ENCODE results near the gene NEUROG1. TPM values are rescaled to one million over a fixed set of nuclear protein-coding genes. Genes with fewer than 3 reads are reported as not detected.
"Not testable (repeated sequence)": the region's sequence is repeated elsewhere in the genome, so short reads cannot be mapped to it uniquely, and the experiment has no call there.

The NEUROG1 gene
- total RNA-seq, 1 donor from 2014 or later = not detected

DNA sequence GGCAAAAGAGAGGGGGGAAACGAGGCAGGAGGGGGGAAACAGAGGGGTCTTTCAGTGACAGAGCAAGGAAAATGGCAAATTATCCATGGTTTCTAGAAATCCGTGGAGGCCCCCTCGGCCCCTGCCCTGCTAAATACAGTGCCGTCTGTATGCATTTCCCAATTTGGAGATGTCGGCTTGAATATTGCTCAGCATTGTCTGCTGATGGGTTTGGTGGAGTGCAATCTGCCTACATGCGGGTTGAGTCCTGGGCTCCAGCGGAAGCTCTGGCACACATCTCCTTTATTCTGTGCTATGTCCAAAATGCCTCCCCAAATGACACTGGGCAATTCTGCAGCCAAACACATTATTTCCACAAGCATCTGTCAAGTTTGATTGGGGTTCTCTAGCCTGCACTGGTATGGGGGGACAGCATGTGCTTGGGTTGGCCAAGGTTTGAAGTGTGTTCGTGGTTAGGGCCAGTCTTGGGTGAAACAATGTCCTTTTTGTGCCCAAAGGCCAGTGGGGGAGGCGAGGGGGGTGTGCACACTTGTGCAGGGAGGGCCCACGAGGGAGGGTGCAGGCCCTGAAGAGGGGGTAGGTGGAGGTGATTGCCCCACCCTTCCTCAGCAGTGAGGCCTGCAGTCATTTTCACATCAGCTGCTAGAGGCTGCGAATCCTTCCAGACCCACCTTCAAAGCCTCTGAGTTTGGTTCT lies 6.2 kb upstream of the NEUROG1 start:
- intact Hi-C loops (cut with micrococcal nuclease) = no loop called here
- Mint-ChIP-seq H3K9me3 (no peaks in the 10 kb centered on the region), H3K27ac (no peak overlapping the region), H3K36me3 (ENCODE audit: low read depth) (no peaks in the 10 kb centered on the region), H3K27me3 (ENCODE audit: low read depth) (peaks cover 90% of the 10 kb centered on the region), H3K4me3 (ENCODE audit: low read depth) (no peak overlapping the region), H3K4me1 (ENCODE audit: low read depth) (peaks cover 8% of the 10 kb centered on the region)
- no peak for DNase-seq (ENCODE audit: low spot score)

DNA sequence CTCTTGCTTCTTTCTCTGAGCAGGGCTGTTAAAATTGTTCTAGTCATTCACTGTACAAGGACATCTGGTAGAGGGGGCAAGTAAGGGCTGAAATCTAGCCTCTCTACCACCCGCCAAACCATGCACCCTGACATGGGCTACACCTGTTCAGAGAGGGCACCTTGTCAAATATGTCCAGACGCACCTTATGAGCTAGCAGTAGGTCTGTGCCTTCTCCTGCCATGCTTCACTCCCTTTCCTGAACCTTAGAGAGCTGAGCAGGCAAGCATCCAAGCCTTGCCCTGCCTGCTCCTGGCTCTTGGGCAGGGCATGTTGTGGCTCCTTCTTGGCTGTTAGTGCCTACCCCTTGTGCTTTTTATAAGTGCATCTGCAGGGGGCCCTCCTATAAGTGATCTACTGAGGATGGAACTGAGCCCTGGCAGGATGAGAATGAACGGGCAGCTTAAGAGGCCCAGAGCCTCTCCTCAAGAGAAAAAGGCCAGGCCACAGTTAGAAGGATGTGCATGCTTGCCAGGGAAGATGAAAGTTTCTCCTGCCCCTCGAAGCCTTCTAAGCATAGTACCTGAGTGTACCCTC lies 3.8 kb upstream of the NEUROG1 start:
- Mint-ChIP-seq H3K27ac (no peak overlapping the region), H3K9me3 (no peaks in the 10 kb centered on the region), H3K4me3 (ENCODE audit: low read depth) (no peak overlapping the region), H3K4me1 (ENCODE audit: low read depth) (peaks cover 11% of the 10 kb centered on the region), H3K27me3 (ENCODE audit: low read depth) (peaks cover 85% of the 10 kb centered on the region), H3K36me3 (ENCODE audit: low read depth) (no peaks in the 10 kb centered on the region)
- intact Hi-C loops (cut with micrococcal nuclease) = no loop called here
- DNase-seq (ENCODE audit: low spot score) = no peak

DNA sequence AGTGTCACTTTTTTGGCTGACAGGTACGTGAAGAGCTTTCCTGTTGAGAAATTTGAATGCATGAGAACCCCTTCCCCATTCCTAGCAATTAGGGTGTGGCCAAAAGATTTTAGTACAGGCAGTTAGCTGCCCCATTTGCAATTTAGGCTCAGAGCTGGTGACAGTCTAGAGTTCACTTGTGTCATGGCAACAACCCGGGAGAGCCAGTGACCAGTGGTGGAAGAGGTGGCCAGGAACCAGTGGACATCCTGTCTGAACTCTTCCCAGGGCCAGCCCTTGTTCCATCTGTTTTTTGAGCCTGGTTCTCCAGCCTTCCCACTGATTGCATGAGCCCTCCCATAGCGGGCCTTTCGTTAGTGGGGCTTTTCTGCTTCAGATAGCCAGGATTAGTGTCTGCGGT lies 2.5 kb upstream of the NEUROG1 start:
- DNase-seq (ENCODE audit: low spot score) = no peak
- Mint-ChIP-seq H3K27ac (no peak overlapping the region), H3K27me3 (ENCODE audit: low read depth) (peaks cover 89% of the 10 kb centered on the region), H3K9me3 (no peaks in the 10 kb centered on the region), H3K4me1 (ENCODE audit: low read depth) (peaks cover 7% of the 10 kb centered on the region), H3K4me3 (ENCODE audit: low read depth) (no peak overlapping the region), H3K36me3 (ENCODE audit: low read depth) (no peaks in the 10 kb centered on the region)
- intact Hi-C loops (cut with micrococcal nuclease) = no loop called here

DNA sequence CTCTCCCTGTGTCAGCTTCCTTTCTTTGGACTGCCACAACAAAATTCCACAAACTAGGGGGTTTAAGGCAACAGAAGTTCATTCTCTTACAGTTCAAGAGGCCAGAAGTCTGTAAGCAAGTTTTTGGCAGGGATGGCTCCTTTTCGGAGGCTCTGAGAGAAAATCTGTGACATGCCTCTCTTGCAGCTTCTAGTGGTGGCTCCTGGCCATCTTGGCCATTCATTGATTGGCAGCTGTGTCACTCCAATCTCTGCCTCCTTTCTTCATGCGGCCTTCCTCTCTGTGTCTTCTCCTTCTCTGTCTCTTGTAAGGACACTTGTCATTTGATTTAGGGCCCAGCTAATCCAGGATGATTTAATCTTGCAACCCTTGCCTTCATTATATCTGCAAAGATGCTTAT lies 2.0 kb upstream of the NEUROG1 start:
- Mint-ChIP-seq H3K4me1 (ENCODE audit: low read depth) (peaks cover 4% of the 10 kb centered on the region), H3K27me3 (ENCODE audit: low read depth) (peaks cover 89% of the 10 kb centered on the region), H3K4me3 (ENCODE audit: low read depth) (no peak overlapping the region), H3K27ac (no peak overlapping the region), H3K36me3 (ENCODE audit: low read depth) (no peaks in the 10 kb centered on the region), H3K9me3 (no peaks in the 10 kb centered on the region)
- intact Hi-C loops (cut with micrococcal nuclease) = no loop called here
- no peak for DNase-seq (ENCODE audit: low spot score)

DNA sequence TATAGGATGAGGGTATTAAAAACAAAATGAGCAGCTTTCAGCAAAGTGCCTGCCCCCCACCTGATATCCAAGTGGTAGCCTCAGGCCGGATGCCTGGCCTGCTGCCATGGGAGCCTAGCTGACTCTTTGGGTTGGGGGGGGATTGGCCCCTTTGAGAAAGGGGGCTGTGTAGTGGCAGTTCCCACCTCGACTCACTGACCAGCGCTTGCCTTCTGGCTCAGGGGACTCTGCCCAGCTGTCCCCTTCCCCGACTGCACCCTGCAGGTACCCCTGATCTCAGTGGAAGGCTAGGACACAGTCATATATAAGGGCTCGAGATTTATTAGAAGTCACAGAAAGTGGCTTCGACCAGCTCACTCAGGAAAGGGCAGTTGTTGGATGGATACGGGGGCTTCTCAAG lies 1.5 kb upstream of the NEUROG1 start:
- H3K4me1 Mint-ChIP-seq (ENCODE audit: low read depth) = peaks cover 4% of the 10 kb centered on the region
- no peak for DNase-seq (ENCODE audit: low spot score)
- H3K36me3 Mint-ChIP-seq (ENCODE audit: low read depth) = no peaks in the 10 kb centered on the region
- H3K27me3 Mint-ChIP-seq (ENCODE audit: low read depth) = peaks cover 90% of the 10 kb centered on the region
- H3K4me3 Mint-ChIP-seq (ENCODE audit: low read depth) = no peak overlapping the region
- no peaks in the 10 kb centered on the region for H3K9me3 Mint-ChIP-seq
- intact Hi-C loops (cut with micrococcal nuclease) = no loop called here
- no peak overlapping the region for H3K27ac Mint-ChIP-seq

DNA sequence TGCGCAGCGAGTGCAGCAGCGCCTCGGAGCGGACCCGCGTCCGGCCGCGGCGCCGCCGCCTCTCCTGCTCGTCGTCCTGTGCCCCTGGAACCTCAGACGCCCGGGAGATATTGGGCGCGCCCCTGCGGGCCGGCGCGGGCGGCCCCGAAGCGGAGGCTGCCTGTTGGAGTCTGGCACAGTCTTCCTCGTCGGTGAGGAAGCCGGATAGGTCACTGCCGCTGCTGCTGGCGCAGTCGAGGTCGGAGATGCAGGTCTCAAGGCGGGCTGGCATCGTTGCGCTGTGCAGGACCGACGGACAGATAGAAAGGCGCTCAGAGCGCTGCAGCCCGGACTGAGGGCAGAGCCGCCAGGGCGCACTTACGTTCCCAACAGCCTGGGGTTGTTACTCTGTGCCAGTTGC lies 344 bp downstream of the NEUROG1 start:
- Mint-ChIP-seq H3K27ac (no peak overlapping the region), H3K36me3 (ENCODE audit: low read depth) (no peaks in the 10 kb centered on the region), H3K4me1 (ENCODE audit: low read depth) (peaks cover 4% of the 10 kb centered on the region), H3K27me3 (ENCODE audit: low read depth) (peaks cover 87% of the 10 kb centered on the region), H3K4me3 (ENCODE audit: low read depth) (no peak overlapping the region), H3K9me3 (no peaks in the 10 kb centered on the region)
- intact Hi-C loops (cut with micrococcal nuclease) = loop anchor here (2.0 kb wide), 1 partner anchor 47 kb away; no protein-coding TSS in a partner anchor
- no peak for DNase-seq (ENCODE audit: low spot score)

DNA sequence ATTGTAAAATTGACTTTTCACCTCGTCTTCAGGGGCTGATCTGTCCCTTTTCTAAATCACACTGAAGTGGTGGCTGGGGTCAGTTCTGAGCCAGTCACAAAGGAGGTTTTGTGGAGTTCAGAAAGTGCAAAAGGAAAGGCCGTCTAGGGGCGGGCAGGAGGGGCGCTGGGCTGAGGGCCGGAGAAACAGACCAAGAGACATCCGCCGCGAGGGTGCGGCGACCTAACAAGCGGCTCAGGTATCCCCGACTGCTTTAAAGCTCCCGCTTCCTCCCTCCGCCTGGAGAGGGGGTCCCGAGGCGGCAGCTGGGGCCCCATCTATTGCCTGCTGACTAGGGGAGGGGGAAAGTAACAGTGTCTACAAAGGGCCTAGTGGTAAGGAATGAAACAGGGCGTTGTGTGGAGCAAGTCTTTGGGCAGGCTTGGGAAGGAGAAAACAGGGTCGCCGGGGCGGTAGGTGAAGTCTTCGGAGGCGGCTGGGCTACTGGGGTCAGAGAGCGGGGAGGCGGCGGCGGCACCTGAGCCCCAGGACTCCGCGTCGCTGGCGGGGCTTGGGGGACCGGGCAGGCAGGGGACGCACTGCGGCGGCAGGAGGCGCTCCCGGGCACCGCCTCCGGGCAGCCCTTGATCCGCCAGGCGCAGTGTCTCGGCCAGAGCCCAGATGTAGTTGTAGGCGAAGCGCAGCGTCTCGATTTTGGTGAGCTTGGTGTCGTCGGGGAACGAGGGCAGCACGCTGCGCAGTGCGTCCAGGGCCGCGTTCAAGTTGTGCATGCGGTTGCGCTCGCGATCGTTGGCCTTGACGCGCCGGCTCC lies 950 bp downstream of the NEUROG1 start:
- no peak for DNase-seq (ENCODE audit: low spot score)
- H3K9me3 Mint-ChIP-seq = no peaks in the 10 kb centered on the region
- intact Hi-C loops (cut with micrococcal nuclease) = loop anchor here (2.0 kb wide), 1 partner anchor 46 kb away; no protein-coding TSS in a partner anchor

DNA sequence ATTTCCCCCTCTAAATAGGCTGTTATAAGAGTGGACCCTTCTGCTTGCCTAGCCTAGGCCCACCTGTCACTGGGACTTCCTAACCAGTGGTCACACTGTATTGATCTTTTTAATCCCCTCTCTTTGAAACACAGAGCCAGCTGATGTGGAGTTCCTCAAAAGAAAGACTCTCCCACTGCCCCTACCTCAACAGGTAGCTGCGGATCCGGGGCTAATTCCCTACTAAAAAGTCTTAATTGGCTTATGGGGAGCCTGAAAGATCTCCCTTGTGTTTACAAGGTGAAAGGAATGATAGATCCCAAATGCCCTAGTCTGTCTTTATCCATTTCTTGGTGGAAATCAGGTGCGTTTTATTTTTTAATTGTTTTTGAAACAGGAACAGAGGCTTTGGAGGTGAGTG lies 2.0 kb downstream of the NEUROG1 start:
- no peak overlapping the region for H3K4me3 Mint-ChIP-seq (ENCODE audit: low read depth)
- intact Hi-C loops (cut with micrococcal nuclease) = loop anchor here (2.0 kb wide), 1 partner anchor 45 kb away; no protein-coding TSS in a partner anchor
- peaks cover 4% of the 10 kb centered on the region for H3K4me1 Mint-ChIP-seq (ENCODE audit: low read depth)
- no peak for DNase-seq (ENCODE audit: low spot score)
- H3K36me3 Mint-ChIP-seq (ENCODE audit: low read depth) = no peaks in the 10 kb centered on the region
- H3K9me3 Mint-ChIP-seq = no peaks in the 10 kb centered on the region
- H3K27ac Mint-ChIP-seq = no peak overlapping the region
- H3K27me3 Mint-ChIP-seq (ENCODE audit: low read depth) = peaks cover 75% of the 10 kb centered on the region

More for the DNA sequence above, 950 bp downstream of the NEUROG1 start:
- Mint-ChIP-seq H3K27ac (no peak overlapping the region), H3K4me1 (ENCODE audit: low read depth) (peaks cover 4% of the 10 kb centered on the region), H3K36me3 (ENCODE audit: low read depth) (no peaks in the 10 kb centered on the region), H3K4me3 (ENCODE audit: low read depth) (no peak overlapping the region), H3K27me3 (ENCODE audit: low read depth) (peaks cover 86% of the 10 kb centered on the region)

DNA sequence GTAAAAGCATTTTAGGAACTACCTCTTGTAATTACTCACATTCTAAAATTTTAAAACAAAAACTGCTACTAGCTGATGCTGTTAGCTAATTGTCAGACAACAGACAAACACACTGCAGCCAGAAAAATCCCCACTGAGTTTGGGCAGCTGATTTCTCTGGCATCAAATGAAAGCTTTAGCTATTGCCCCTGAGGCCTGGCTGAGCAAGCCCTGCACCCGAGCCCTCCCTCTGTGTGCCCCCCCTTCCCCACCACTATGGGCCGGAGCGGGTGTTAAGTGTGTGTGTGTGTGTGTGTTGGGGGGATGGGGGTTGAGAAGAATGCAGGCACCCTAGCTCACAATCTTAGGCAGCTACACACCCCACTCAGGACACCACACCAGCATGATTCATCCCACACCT lies 2.4 kb downstream of the NEUROG1 start:
- no peaks in the 10 kb centered on the region for H3K9me3 Mint-ChIP-seq
- H3K27ac Mint-ChIP-seq = no peak overlapping the region
- H3K27me3 Mint-ChIP-seq (ENCODE audit: low read depth) = peaks cover 73% of the 10 kb centered on the region
- intact Hi-C loops (cut with micrococcal nuclease) = no loop called here
- no peaks in the 10 kb centered on the region for H3K36me3 Mint-ChIP-seq (ENCODE audit: low read depth)
- H3K4me1 Mint-ChIP-seq (ENCODE audit: low read depth) = peaks cover 4% of the 10 kb centered on the region
- H3K4me3 Mint-ChIP-seq (ENCODE audit: low read depth) = no peak overlapping the region
- no peak for DNase-seq (ENCODE audit: low spot score)

DNA sequence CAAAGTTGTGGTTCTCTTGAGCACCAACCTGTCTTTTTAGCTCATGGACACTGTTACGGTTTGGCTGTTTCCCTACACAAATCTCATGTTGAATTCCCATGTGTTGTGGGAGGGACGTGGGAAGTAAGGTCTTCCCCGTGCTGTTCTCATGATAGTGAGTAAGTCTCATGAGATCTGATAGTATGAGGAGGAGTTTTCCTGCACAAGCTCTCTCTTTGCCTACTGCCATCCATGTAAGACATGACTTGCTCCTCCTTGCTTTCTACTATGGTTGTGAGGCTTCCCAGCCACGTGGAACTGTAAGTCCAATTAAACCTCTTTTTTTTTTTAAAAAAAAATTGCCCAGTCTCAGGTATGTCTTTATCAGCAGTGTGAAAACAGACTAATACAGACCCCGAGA lies 6.2 kb downstream of the NEUROG1 start:
- H3K36me3 Mint-ChIP-seq (ENCODE audit: low read depth); DNase-seq (ENCODE audit: low spot score); H3K4me3 Mint-ChIP-seq (ENCODE audit: low read depth); H3K4me1 Mint-ChIP-seq (ENCODE audit: low read depth); intact Hi-C loops (cut with micrococcal nuclease); H3K27ac Mint-ChIP-seq; H3K9me3 Mint-ChIP-seq: not testable (repeated sequence)
- H3K27me3 Mint-ChIP-seq (ENCODE audit: low read depth) = peaks cover 53% of the 10 kb centered on the region

DNA sequence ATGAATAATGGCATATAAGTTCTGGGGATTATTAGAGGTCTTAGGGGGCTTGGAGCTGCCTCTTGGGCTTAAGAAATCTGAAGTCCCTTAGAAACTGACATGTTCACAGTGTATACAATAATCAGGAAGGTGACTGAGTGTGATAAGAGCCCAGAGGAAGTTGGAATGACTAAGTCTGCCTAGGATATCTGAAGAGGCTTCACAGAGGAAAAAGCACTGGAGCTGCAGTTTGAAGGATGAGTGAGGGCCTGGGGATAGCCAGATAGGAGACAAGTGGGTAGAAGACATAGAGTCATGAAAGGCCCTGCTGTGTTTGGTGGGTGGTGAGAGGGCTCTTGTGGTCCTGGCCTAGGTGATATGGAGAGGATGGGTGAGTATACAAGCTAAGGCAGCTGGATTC lies 8.8 kb downstream of the NEUROG1 start:
- Mint-ChIP-seq H3K27ac (no peak overlapping the region), H3K9me3 (no peaks in the 10 kb centered on the region), H3K36me3 (ENCODE audit: low read depth) (no peaks in the 10 kb centered on the region), H3K4me3 (ENCODE audit: low read depth) (no peak overlapping the region), H3K27me3 (ENCODE audit: low read depth) (peaks cover 30% of the 10 kb centered on the region), H3K4me1 (ENCODE audit: low read depth) (no peaks in the 10 kb centered on the region)
- intact Hi-C loops (cut with micrococcal nuclease) = no loop called here
- no peak for DNase-seq (ENCODE audit: low spot score)

DNA sequence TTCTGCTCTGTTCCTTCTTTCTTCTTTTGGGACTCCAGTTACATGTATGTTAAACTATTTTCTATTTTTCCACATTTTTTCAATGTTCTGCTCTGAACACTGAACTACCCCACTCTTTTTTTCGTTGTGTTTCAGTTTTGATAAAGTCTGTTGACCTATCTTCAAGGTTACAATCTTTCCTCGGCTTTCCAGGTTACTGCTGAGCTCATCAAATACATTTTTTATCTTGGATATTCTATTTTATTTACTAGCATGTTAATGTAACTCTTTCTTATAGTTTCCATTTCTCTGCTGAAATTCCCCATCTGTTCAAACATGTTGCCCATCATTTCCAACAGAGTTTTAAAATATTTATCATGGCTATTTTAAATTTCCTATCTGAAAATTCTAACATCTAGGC lies 13.8 kb downstream of the NEUROG1 start:
- DNase-seq (ENCODE audit: low spot score) = no peak
- H3K4me1 Mint-ChIP-seq (ENCODE audit: low read depth) = no peaks in the 10 kb centered on the region
- peaks cover 18% of the 10 kb centered on the region for H3K27me3 Mint-ChIP-seq (ENCODE audit: low read depth)
- no peak overlapping the region for H3K27ac Mint-ChIP-seq
- H3K36me3 Mint-ChIP-seq (ENCODE audit: low read depth) = no peaks in the 10 kb centered on the region
- H3K4me3 Mint-ChIP-seq (ENCODE audit: low read depth) = no peak overlapping the region
- H3K9me3 Mint-ChIP-seq = no peaks in the 10 kb centered on the region
- intact Hi-C loops (cut with micrococcal nuclease) = no loop called here

DNA sequence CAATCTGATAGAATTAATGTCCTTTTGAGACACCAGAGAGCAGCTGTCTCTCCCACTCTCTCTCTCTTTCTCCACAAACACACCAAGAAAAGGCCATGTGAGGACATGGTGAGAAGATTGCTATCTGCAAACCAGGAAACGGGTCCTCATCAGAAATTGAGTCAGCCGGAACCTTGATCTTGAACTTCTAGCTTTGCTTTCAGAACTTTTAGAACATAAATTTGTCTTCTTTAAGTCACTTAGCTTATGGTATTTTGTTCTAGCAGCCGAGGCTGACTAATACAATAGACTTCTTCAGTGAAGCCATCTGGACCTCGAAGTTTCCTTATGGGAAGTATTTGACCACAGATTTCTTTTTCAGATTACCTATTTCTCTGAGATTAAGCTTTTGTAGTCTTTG lies 18.1 kb downstream of the NEUROG1 start:
- Mint-ChIP-seq H3K9me3 (no peaks in the 10 kb centered on the region), H3K4me3 (ENCODE audit: low read depth) (no peak overlapping the region)

More for the DNA sequence above, 18.1 kb downstream of the NEUROG1 start:
- intact Hi-C loops (cut with micrococcal nuclease) = no loop called here
- no peaks in the 10 kb centered on the region for H3K36me3 Mint-ChIP-seq (ENCODE audit: low read depth)
- peaks cover 21% of the 10 kb centered on the region for H3K27me3 Mint-ChIP-seq (ENCODE audit: low read depth)
- H3K4me1 Mint-ChIP-seq (ENCODE audit: low read depth) = no peaks in the 10 kb centered on the region
- DNase-seq (ENCODE audit: low spot score) = no peak
- H3K27ac Mint-ChIP-seq = no peak overlapping the region
